SK-N-SH (cell line): ENCODE results near the gene BRI3. TPM values are rescaled to one million over a fixed set of nuclear protein-coding genes. Genes with fewer than 3 reads are reported as not detected.

Experiments used
- CTCF ChIA-PET: fragments of 300-600, 350-600 bp; formaldehyde crosslinking; extraction: SDS; loops from one replicate; lab custom pipeline; 2021; lab: Yijun Ruan, JAX
- POLR2A ChIA-PET: fragments of 350-600 bp; sonication (Branson Sonifier 250); formaldehyde crosslinking; extraction: SDS; loops from one replicate; lab custom pipeline; 2020; ENCODE audit warnings: antibody characterized with exemption, inconsistent platforms; lab: Yijun Ruan, JAX
- DNase-seq: peaks from one replicate; pipeline ENCODE4 v3.0.0; 2012
- H2AFZ ChIP-seq: fragments of 200-600 bp; sonication (generic); 2 replicates; pipeline ENCODE4 v1.8.1; 2016; ENCODE audit warnings: antibody characterized with exemption, mild to moderate bottlenecking, low read depth
- H3F3A ChIP-seq: fragments of 200-600 bp; sonication (generic); replicated peaks from 2 replicates; pipeline ENCODE3; 2016; ENCODE audit warnings: antibody characterized with exemption, mild to moderate bottlenecking; ENCODE audit not compliant: insufficient read depth
- H3K27ac ChIP-seq, 2 experiments: fragments of 200-500 bp in 1 of 2; fragments of 200-600 bp in 1 of 2; sonication (Bioruptor generic) in 1 of 2; sonication (generic), shearing (Covaris generic) in 1 of 2; 2 replicates each; pipeline versions ENCODE4 v1.5.1 to v1.6.1; 2014 to 2016; ENCODE audit warnings: low read depth in 2 of 2, inconsistent platforms in 1 of 2, low read length in 1 of 2, mild to moderate bottlenecking in 1 of 2, mixed read lengths in 1 of 2
- H3K27me3 ChIP-seq: fragments of 200-600 bp; sonication (generic), shearing (Covaris generic); 2 replicates; pipeline ENCODE4 v1.6.1; 2016; ENCODE audit warnings: mixed run types; ENCODE audit not compliant: insufficient read depth
- H3K36me3 ChIP-seq, 2 experiments: fragments of 200-500 bp in 1 of 2; fragments of 200-600 bp in 1 of 2; sonication (Bioruptor generic) in 1 of 2; sonication (generic) in 1 of 2; replicated peaks in 1 of 2; 2 replicates each; pipeline versions ENCODE3 to v1.5.1; 2014 to 2016; ENCODE audit warnings: low read length in 1 of 2, mild to moderate bottlenecking in 1 of 2; ENCODE audit not compliant: insufficient read depth in 2 of 2, control insufficient read depth in 1 of 2
- H3K4me1 ChIP-seq, 2 experiments: fragments of 200-500 bp in 1 of 2; fragments of 200-600 bp in 1 of 2; sonication (Bioruptor generic) in 1 of 2; sonication (generic), shearing (Covaris generic) in 1 of 2; 2 replicates each; pipeline versions ENCODE4 v1.5.1 to v1.6.1; 2014 to 2016; ENCODE audit warnings: low read depth in 1 of 2, low read length in 1 of 2, mixed run types in 1 of 2; ENCODE audit not compliant: insufficient read depth in 2 of 2, control insufficient read depth in 1 of 2
- H3K4me2 ChIP-seq: fragments of 200-600 bp; sonication (generic), shearing (Covaris generic); 2 replicates; pipeline ENCODE4 v1.6.1; 2017; ENCODE audit warnings: mixed run types
- H3K4me3 ChIP-seq, 2 experiments: fragments of 200-500 bp in 1 of 2; fragments of 200-600 bp in 1 of 2; sonication (Bioruptor generic) in 1 of 2; sonication (generic), shearing (Covaris generic) in 1 of 2; 2 replicates each; pipeline versions ENCODE4 v1.5.1 to v1.8.1; 2014 to 2016; ENCODE audit warnings: low read depth in 2 of 2, inconsistent platforms in 1 of 2, low read length in 1 of 2, mild to moderate bottlenecking in 1 of 2, mixed read lengths in 1 of 2, moderate library complexity in 1 of 2
- H3K79me2 ChIP-seq: fragments of 200-600 bp; sonication (generic); 2 replicates; pipeline ENCODE4 v1.8.1; 2017; ENCODE audit warnings: mild to moderate bottlenecking; ENCODE audit not compliant: insufficient read depth
- H3K9ac ChIP-seq: fragments of 200-600 bp; sonication (generic); 2 replicates; pipeline ENCODE4 v1.6.1; 2017; ENCODE audit warnings: mixed run types
- H3K9me2 ChIP-seq: fragments of 200-600 bp; sonication (generic); 2 replicates; pipeline ENCODE4 v1.6.1; 2017; ENCODE audit warnings: mixed run types
- H3K9me3 ChIP-seq: fragments of 200-600 bp; sonication (generic); 2 replicates; pipeline ENCODE4 v1.6.1; 2017; ENCODE audit warnings: mixed run types, mild to moderate bottlenecking, moderate library complexity
- H4K20me1 ChIP-seq: fragments of 200-600 bp; sonication (generic); 2 replicates; pipeline ENCODE4 v1.6.1; 2017; ENCODE audit warnings: mild to moderate bottlenecking, mixed run types; ENCODE audit not compliant: insufficient read depth
- CHD2 ChIP-seq: fragments of 150-350 bp; IDR thresholded peaks from 2 replicates; pipeline ENCODE4 v1.6.1; 2018; ENCODE audit warnings: low read length; ENCODE audit not compliant: partially characterized antibody
- ELF1 ChIP-seq: IDR thresholded peaks from 2 replicates; pipeline ENCODE4 v1.4.0; 2012
- EP300 ChIP-seq, 2 experiments: IDR thresholded peaks; 2 replicates each; pipeline versions ENCODE4 v1.4.0 to v1.6.1; 2012; ENCODE audit warnings: borderline replicate concordance in 1 of 2, low read depth in 1 of 2, low read length in 1 of 2
- MAX ChIP-seq: IDR thresholded peaks from 2 replicates; pipeline ENCODE4 v1.4.0; 2012; ENCODE audit warnings: low read depth
- NRF1 ChIP-seq: IDR thresholded peaks from 2 replicates; pipeline ENCODE4 v1.6.1; 2012; ENCODE audit warnings: low read depth, mild to moderate bottlenecking, low read length
- REST ChIP-seq: IDR thresholded peaks from 2 replicates; pipeline ENCODE4 v1.6.1; 2012; ENCODE audit warnings: mild to moderate bottlenecking, low read depth, low read length, moderate library complexity
- SIN3A ChIP-seq: IDR thresholded peaks from 2 replicates; pipeline ENCODE4 v1.6.1; 2012; ENCODE audit warnings: low read depth, mild to moderate bottlenecking, low read length, moderate library complexity, borderline replicate concordance
- SMC3 ChIP-seq: IDR thresholded peaks from 2 replicates; pipeline ENCODE4 v1.6.1; 2012; ENCODE audit warnings: low read depth, low read length, improper control_type of control experiment
- TCF12 ChIP-seq: IDR thresholded peaks from 2 replicates; pipeline ENCODE4 v1.4.0; 2012
- USF2 ChIP-seq: fragments of 150-350 bp; IDR thresholded peaks from 2 replicates; pipeline ENCODE4 v1.6.1; 2017; ENCODE audit warnings: antibody characterized with exemption, low read length, low read depth, borderline replicate concordance
- YY1 ChIP-seq: IDR thresholded peaks from 2 replicates; pipeline ENCODE4 v1.4.0; 2012; ENCODE audit warnings: low read depth, mild to moderate bottlenecking
- WGBS: methylation state at CpG from one replicate; pipeline ENCODE4 v1.1.6; 2017; ENCODE audit warnings: low lambda C conversion rate; 5-methylcytosine and 5-hydroxymethylcytosine counted together
- polyA plus RNA-seq, 3 experiments: library from polyadenylated mRNA; depleted of rRNA; stranded (reverse); fragments of >200 nt; gene quantifications; 2 replicates each; pipeline ENCODE4 v1.2.3, GENCODE V29; 2012

The BRI3 gene
- polyA plus RNA-seq, 1 of the 3 experiments (the other 2 are of a cell fraction), result 128 TPM

GRCh38 chr7:98281757-98282606 lies 496 bp downstream of the BRI3 start:
- WGBS, result 5% methylated on average over 12 of the region's 77 CpGs
- DNase-seq, result peak; percentile 80

GRCh38 chr7:98282703-98283102 lies 1.2 kb downstream of the BRI3 start:
- Histone ChIP-seq H3K79me2 (peaks cover 60% of the 10 kb centered on the region), H2AFZ (no peak overlapping the region)
- POLR2A ChIA-PET, result no interaction called here
- TF ChIP-seq NRF1 (no peak), MAX (no peak), TCF12 (no peak), ELF1 (no peak), USF2 (no peak), SMC3 (no peak), SIN3A (no peak), REST (no peak)
- TF ChIP-seq, all 33 proteins: peak for 0
- Histone ChIP-seq H3K9me2 (no peaks in the 10 kb centered on the region), H3F3A (peaks cover 11% of the 10 kb centered on the region), H4K20me1 (peaks cover 42% of the 10 kb centered on the region), H3K4me1 (peaks cover 35 to 64% of the 10 kb centered on the region in 2 experiments; a peak in 3 of 4 replicates), H3K36me3 (peaks cover 0 to 14% of the 10 kb centered on the region in 2 experiments), H3K27me3 (no peaks in the 10 kb centered on the region), H3K9me3 (no peaks in the 10 kb centered on the region), H3K27ac (peak overlapping the region in 1 of 2 experiments; percentile 66; a peak in 3 of 4 replicates), H3K4me3 (peak overlapping the region; percentile 80 to 92), H3K4me2 (peak overlapping the region; percentile 96), H3K9ac (peak overlapping the region; percentile 96)
- 68% methylated on average over 16 of the region's 16 CpGs for WGBS
- DNase-seq, result peak; percentile 6
- CTCF ChIA-PET, result interaction anchor here (0.8 to 3.9 kb wide), 4 partner anchors 11 to 554 kb away, joined by 3 to 27 read pairs (median 5); partner anchors contain the start of gene BAIAP2L1

More at GRCh38 chr7:98281757-98282606, 496 bp downstream of the BRI3 start:
- peaks cover 11% of the 10 kb centered on the region for H3F3A ChIP-seq
- H3K4me2 ChIP-seq, result peak overlapping the region; percentile 96
- peaks cover 53% of the 10 kb centered on the region for H3K79me2 ChIP-seq
- no peaks in the 10 kb centered on the region for H3K9me3 ChIP-seq
- H4K20me1 ChIP-seq, result peaks cover 34% of the 10 kb centered on the region
- H3K27me3 ChIP-seq, result no peaks in the 10 kb centered on the region
- H3K4me3 ChIP-seq, result peak overlapping the region; percentile 80 to 92
- no peaks in the 10 kb centered on the region for H3K9me2 ChIP-seq
- POLR2A ChIA-PET, result no interaction called here
- CTCF ChIA-PET, result interaction anchor here (0.8 to 3.9 kb wide), 4 partner anchors 12 to 555 kb away, joined by 3 to 27 read pairs (median 5); partner anchors contain the start of gene BAIAP2L1
- H2AFZ ChIP-seq, result no peak overlapping the region
- peaks cover 35 to 64% of the 10 kb centered on the region in 2 experiments; a peak in 3 of 4 replicates for H3K4me1 ChIP-seq
- H3K36me3 ChIP-seq, result peaks cover 0 to 12% of the 10 kb centered on the region in 2 experiments
- peak overlapping the region; percentile 58 to 66 for H3K27ac ChIP-seq
- peak overlapping the region; percentile 96 for H3K9ac ChIP-seq
- TF ChIP-seq CHD2 (no peak), YY1 (no peak), SIN3A (peak; percentile 66; the same call in 1 of the 2 replicates), EP300 (IDR thresholded peaks at IDR 0.05; ENCODE audit: borderline replicate concordance in 1 of 2, low read depth in 1 of 2, low read length in 1 of 2) (no peak), ELF1 (no peak)
